CD4-positive, alpha-beta T cell treated with Interleukin-17A for 4 hours (primary cell): ENCODE results near the gene RIIAD1.
"Not testable (repeated sequence)": the region's sequence is repeated elsewhere in the genome, so short reads cannot be mapped to it uniquely, and the experiment has no call there.

ENCODE experiments used
- DNase-seq: peaks from one replicate; pipeline ENCODE4 v3.0.0-alpha.2; 2020; ENCODE audit warnings: mixed read lengths

RIIAD1 gene, protein sequence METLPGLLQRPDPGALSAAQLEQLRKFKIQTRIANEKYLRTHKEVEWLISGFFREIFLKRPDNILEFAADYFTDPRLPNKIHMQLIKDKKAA

DNA sequence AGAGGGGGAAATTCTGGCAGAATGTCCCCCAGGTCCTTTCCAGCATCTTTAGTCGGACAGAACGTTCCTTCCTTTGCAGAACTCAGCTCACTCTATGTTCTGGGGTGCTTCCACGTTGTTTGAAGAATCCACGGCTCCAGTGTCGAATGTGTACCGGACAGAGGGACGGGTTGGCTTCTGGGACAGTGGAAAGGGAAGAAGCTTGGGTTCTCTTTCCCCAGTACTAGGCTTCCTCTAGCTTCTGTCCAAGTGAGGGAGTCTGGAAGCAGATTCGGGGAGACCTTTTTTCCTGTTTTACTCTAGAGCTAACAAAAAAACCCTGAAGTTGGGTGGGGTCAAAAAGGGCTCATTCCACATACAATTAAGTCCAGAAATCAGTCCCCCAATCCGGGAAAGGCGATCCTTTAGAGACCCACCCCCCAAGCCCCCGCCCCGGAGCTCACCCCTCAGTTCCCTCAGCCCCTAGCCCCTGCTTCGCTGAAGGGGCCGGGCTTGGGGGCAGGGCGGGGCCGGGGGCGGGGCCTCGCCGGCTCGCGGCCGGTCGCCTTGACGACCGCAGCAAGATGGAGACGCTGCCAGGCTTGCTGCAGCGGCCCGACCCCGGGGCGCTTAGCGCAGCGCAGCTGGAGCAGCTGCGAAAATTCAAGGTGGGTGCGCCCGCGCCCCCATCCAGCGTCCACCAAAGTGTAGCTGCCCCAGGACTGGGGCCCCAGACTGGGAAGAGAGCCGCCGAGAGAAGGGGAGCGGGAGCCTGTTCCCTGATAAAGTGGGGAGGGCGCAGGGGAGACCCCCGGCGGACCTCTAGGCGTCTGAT is at the start of gene RIIAD1:
Gene RIIAD1 (plus strand): TSS at position 549 of the 814 bp plus-strand sequence. CDS start 15 bp downstream, at position 564.
- DNase-seq = peak; percentile 69

DNA sequence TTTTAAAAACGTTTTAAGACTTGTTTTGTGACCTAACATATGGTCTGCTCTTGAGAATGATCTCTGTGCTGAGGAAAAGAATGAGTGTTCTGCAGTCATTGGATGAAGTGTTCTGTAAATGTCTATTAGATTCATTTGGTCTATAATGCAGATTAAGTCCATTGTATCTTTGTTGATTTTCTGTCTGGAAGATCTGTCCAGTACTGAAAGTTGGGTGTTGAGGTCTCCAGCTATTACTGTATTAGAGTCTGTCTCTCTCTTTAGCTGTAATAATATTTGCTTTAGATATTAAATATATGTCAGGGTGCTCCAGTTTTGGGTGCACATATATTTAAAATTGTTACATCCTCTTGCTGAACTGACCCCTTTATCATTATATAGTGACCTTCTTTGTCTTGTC is 47.9 kb upstream of the RIIAD1 start:
- DNase-seq = no peak

DNA sequence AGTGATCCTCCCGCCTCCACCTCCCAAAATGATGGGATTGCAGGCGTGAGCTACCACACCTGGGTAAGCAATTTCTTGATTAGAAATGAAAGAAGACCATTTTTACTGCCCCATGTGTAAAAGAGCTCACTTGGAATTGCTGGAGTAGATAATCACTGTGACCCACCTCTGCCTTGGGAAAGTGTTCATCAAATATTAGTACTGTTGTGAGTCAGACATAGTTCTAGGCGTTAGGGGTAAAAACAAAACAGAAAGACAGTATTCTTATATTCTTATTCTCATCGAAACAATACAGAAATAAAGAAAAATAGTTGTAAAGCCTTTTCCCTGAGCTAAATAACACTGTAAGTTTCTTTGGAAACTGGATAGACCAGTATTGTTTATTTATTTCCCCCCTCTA is 40.9 kb upstream of the RIIAD1 start:
- no peak for DNase-seq

DNA sequence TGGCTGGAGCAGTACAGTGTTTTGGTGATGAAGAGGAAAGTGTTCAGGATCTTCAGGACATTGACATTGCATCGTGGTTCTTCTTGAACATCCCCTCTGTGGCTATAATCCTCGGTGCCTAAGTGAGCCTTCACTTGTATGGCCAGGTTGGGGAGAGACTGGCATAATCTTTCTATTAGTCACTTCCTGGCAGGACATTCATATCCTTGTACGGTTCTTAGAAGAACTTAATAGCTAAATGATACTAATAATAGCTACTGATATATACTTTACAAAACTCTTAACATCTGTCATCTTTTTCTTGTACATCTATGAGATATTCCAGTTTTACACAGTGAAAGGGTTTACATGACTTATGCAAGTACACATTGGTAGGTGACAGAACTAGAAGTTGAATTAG is 40.5 kb upstream of the RIIAD1 start:
- no peak for DNase-seq

DNA sequence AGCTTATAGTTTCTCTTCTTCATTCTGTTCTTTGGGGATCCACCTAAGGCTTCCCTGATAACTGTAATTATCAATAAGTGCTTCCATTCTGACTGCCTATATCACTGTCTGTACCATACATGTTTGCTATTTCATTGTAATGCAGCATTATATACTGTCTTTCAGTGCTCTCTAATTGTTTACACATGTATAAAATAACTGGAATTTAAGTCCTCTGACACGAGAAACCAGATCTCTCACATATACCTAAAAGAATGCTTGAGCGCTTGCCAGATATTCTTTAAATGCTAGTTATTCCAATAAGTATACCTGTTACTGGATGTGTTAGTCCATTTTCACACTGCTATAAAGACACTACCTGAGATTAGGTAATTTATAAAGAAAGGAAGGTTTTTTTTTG is 39.4 kb upstream of the RIIAD1 start:
- no peak for DNase-seq

DNA sequence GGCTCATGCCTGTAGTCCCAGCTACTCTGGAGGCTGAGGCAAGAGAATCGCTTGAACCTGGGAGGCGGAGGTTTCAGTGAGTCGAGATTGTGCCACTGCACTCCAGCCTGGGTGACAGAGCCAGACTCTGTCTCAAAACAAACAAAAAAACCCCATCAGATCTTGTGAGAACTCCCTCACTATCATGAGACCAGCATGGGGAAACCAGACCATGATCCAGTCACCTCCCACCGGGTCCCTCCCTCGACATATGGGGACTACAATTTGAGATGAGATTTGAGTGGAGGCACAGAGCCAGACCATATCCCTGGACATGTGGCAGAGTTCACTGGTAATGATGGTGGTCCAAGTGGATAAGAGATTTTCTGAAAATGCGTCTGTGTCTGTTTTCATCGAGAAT is 38.4 kb upstream of the RIIAD1 start:
- not testable (repeated sequence) for DNase-seq

DNA sequence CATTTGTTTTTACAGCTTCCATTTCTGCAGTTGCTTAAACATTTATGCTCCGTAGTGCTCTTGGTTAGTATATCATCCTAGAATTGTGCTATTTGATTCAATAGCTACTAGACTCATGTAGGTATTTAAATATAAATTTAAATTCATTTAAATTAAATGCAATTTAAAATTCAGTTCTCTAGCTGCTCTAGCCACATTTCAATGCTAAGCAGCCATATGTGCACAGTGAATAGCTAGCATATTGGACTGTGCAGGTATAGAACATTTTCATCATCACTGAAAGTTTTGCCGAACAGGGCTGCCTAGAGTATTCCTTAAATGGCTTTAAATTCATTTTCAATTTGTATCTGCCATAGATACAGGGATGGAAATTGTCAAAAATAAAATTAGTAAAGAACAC is 37.2 kb upstream of the RIIAD1 start:
- DNase-seq = no peak

DNA sequence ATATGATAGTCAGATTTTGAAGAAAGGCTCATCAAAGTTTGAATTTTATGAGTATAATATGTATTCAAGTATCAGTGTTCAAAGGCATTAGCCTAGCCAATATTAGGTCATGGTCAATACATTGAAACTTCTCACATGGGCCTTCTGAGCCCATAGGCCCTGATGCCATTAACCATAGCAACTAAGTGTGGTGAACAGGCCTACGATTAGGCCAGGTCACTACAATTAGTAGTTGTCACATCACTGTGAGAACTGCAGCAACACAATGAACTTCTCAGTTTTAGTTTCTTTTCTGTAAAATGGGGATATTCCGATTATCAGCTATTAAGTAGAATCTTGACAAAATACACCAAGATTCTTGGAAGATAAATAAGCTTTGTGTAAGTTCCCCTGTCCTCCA is 34.8 kb upstream of the RIIAD1 start:
- no peak for DNase-seq

DNA sequence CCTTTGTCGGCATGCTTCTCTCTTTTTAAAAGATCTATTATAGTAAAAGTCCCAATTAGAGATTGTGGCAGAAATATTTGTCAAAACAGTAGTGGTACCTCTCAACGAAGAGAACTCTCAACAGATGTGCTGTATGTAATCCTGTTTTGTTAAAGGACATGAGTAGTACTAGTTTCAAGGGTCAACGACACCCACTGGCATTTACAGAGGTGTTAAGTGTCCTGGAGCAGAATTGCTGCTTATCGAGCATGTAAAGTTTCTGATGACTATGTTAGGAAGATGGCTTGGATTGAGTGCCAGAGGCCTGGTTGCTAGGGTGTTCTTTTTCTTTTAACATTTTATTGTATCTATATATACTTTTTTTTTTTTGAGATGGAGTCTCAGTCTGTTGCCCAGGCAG is 31.8 kb upstream of the RIIAD1 start:
- no peak for DNase-seq

DNA sequence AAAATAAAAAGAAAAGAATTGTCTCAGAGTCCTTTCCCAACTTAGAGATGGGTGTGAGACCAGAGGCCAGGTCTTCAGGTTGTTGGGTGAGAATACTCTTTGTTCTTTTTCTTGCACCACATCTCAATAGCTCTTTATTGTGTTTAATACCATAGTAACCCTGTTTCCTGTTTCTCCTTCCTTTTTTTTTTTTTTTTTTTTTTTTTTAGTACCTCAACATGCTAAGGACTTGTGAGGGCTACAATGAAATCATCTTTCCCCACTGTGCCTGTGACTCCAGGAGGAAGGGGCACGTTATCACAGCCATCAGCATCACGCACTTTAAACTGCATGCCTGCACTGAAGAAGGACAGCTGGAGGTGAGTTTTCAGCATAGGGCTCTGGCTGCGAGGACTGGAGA is 29.1 kb upstream of the RIIAD1 start:
- no peak for DNase-seq

DNA sequence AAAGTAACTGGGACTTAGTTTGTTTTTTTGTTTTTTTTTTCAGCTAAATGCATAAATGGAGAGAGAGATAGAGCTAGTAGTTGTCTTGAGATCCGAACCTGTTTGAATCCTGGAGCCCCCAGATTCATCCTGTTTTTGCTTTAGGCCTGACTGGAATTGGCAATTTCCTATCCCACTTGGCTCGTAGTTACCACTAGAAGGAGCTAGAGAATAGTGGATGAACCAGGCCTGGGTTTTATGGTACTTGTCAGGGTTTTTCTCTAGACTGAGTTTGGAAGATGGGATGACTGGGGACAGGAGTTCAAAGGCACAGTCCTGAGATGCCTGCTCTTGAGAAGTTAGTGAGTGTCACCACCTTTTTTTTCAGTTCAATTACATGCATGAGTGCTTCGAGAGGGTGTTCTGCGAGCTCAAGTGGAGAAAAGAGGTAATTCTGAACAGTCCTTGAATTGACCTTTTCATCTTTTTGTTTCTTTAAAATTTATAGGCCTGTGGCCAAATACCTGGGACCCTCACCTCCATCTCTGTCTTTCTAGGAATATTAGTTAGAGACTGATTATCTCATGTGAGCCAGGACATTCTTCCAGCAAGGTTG is 28.2 kb upstream of the RIIAD1 start:
- DNase-seq = no peak

DNA sequence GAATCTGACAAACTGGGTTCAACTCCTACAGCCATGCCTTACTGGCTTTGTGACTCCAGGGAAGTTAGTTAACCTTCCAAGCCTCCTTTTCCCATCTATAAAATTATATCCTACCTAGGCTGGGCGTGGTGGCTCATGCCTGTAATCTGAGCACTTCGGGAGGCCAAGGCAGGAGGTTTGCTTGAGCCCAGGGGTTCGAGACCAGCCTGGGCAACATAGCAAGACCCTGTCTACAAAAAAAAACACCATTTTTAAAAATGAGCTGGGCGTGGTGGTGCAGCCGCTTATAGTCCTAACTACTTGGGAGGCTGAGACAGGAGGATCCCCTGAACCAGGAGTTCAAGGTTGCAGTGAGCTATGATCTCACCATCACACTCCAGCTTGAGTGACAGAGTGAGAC is 19.8 kb upstream of the RIIAD1 start:
- no peak for DNase-seq

DNA sequence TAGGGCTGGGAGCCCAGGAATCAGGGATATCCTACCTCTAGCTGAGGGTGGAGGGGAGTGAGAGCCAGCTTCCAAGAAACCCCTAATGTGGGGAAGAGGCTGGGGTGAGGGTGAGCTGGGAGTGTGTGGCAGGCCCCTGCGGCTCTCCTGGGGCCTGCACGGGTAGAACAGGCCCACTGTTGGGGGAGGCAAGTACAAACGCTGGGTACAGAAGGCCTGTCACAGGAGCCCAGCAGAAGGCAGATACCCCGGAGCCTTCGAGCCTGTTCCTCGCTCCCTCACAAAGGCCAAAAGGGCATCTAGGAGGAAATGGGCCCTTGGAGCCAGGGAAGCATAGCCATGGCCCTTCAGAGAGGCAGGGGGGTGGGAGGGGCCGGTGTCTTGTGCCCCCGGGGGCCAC is 18.4 kb upstream of the RIIAD1 start:
- DNase-seq = no peak

DNA sequence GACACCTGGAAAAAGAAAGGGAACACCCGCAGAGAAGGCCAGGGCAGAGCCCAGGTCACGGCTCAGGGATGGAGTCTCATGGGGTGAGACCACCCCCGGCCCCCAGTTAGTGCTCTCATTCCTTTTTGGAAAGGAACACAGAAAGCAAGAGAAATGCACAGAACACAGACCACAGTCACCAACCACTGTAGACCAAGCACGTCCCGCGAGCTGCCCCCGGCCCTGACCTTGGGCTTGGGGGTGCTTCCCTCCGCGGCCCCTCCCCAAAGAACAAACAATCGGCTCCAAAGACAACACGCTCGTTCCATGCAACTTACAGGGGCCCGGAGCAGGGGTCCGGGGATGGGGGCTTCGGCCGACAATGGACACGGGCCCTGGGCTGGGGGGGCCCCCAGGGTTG is 17.5 kb upstream of the RIIAD1 start:
- no peak for DNase-seq

DNA sequence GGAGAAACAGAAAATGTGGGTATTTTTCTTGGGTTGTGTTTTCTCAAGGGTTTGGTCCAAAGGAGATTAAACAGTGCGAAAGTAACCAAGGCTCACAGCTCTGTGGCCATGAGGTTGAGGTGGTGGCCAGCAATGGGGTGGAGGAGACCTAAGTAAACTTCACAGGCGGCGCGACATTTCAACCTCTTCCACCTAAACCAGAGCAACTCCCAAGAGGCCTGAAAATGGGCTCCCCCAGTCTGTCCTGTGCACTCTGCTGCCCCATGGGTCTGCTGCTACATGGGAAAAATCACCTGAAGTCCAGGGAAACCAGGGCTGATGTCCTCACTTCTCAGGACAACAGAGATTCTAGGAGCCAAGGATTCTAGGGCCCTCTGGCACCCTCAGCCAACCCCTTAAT is 17.1 kb upstream of the RIIAD1 start:
- DNase-seq = no peak

DNA sequence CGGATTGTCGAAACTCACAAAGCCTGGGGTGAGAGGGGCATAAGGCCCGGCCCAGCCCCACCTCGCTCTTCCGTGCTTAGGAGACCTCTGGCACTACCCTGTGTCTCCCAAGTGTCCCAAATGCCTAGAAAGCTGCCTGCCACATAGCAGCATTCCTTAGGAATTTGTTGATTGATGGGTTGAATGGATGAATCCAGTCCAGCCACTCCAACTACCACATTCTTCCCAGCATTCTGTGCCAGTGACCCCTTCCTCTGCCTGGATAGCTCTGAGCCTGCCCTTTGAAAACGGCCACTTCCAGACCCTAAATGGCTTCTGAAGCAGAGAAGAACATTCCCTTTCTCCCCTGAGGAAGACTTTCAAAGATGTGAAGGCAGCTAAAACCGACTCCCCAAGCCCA is 16.2 kb upstream of the RIIAD1 start:
- no peak for DNase-seq

DNA sequence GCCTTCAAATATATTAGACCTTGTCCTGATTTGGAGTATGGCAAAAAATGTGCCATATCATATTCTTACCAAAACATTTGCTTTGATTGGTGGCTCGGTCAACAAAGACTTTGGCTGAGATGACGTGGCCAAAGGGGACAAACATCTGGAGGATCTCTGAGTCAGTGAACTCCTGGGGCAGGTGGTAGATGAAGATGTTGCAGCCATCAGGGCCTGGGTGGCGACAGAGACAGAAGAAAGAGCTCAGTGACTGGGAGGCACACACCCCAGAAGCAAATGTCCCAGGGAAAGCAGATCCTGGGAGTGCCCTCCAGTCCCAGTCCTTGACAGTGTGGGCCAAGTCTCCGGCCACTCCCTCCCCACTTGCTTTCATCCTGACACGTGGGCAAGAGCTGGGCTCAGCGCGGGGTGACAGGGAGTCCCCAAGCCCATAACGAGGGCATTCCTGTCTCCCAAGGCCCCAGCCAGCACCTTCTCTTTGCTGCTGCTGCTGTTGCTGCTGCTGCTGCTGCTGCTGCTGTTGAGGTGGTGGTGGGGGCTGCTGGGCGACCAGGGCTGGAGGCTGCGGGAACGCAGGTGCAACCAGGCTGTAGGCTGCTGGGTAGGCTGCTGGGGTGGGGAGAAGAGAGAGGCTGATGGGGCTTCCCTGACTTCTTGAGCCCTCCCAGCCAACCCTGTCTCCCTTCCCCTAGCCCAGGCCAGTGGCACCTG is 15.4 kb upstream of the RIIAD1 start:
- DNase-seq = no peak

DNA sequence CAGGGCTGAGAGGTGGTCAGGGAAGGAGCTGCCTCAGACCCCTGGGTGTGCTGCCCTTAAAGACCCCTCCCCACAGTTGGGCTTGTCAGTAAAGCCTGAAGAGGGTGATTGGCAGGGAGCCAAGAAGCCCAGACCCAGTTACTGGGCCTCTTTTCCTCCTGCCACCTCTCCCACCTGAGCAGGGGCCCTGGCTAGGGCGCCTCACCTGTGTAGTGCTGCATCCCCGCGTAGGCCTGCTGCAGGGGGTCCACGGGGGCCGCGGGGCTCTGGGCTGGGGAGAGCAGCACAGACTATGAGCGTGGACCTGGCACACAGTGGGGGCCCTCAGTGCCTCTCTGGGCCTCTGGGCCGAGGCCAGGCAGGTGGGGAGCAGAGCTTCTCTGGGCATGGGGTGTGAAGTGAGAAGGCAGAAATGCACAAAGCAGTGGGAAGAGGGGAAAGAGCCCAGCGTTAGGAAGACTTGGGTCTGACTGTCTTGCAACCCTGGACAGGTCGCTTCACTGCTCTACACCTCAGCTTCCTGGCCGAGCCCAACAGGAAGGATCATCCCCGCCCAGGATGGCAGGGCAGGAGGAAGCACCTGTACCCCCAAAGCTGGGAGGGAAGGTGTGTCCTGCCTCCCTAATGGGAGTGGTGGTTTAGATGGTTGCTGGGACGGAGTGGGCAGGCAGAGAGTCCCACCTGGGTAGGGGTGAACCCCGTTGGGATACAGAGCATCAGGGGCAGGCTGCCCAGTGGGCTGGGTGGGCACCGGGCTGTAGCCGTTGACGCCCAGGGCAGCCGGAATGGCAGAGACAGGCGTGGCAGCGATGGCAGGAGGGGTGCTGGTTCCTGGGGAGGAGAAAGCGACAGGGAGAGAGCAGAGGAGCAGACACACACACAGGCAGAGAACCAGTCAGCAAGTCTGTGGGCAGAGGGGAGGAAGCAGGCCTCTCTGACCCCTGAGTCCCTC is 14.6 kb upstream of the RIIAD1 start:
- DNase-seq = no peak

DNA sequence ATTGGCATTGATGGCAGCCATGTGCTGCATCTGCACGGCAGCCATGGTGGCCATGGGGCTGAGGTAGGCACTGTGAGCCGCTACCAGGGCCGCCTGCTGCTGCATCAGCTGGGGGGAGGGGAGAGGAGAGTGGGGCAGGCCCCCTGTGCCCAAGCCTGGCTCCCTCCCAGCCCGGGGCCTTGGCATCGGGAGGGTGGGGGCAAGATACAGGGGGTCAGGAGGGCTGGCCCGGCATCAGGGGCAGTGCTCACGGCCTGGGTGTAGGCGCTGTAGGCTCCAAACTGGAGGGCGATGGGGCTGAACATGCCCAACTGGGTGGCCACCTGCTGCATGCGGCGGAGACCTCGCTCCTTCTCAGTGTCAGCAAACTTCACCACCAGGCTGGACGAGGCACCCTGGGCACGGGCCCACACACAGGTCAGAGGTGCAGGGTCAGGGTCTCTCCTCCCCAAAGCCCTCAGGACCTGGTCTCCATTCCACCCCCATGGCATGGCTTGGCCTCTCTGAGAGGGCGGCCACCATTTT is 13.7 kb upstream of the RIIAD1 start:
- DNase-seq = no peak

DNA sequence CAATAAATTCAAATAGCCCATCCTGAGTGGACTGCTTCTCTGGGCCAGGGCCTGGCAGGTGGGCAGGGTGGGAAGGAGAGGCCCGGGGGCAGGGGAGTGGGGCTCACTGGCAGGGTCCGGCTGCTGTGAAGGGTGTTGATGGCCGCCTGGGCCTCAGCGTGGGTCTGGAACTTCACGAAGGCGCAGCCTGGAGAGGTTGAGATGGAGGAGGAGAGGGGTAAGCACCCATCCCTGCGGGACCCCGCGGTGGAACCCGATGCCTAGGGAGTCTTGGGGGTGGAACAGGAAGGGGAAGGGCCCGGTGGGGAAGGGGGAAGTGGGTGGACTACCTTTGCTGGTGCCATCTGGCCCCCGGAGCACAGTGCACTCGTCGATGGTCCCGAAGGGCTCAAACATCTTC is 12.4 kb upstream of the RIIAD1 start:
- no peak for DNase-seq

DNA sequence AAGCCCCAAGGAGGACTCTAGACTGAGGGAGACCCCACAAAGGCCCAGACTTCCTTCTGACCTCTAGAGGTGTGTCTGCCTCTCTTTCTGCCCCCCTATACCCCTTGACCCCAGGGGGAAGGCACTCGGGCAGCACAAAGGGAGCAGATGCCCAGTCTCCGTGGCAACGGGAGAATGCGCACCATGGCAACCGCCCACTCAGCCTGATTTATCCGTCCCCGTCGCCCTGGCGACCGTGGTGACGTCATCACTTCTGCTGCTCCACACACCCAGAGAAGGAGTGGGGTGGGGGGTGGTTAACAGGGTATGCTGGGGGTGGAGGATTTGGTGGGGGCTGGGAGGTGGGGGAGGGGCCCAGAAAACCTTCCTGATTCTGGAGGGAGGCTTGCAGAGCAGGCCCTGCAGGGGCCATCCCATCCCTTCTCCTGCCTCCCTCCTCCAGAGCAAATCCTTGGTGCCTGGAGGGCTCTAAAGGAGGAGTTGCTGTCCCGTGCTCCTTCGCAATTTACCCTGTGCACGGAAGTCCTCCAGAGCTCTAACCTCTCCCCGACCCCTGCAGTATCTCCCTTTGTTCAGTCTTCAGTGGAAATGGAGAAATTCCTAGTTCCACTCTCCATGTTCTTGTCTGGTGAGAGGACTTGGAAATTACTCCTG is 11.0 kb upstream of the RIIAD1 start:
- DNase-seq = no peak
